HCT116 (cell line): Measurements from ENCODE around the gene TNRC18. TPM values are rescaled to one million over a fixed set of nuclear protein-coding genes. Genes with fewer than 3 reads are reported as not detected.
A peak's percentile ranks its signal among the peaks of the same experiment; 100 is the strongest.

Source experiments
- ATAC-seq: fragments of 200-7000 bp; cut with Tn5 transposase; 2 replicates; pipeline ENCODE4 v1.9.1; 2020; ENCODE audit warnings: mild to moderate bottlenecking, moderate library complexity
- BruUV-seq: library from RNA; stranded (reverse); fragments of 400-500 nt; replicated peaks from 2 replicates; lab custom pipeline; 2021; lab: Mats Ljungman, UMichigan
- CTCF ChIA-PET: fragments of 300-600 bp; sonication (Branson Sonifier 250); formaldehyde crosslinking; loops from one replicate; lab custom pipeline; 2021; ENCODE audit warnings: antibody characterized with exemption; lab: Charles Lee
- POLR2A ChIA-PET: fragments of 300-600, 350-600 bp; sonication (Branson Sonifier 250); formaldehyde crosslinking; loops from one replicate; lab custom pipeline; 2021; ENCODE audit warnings: antibody characterized with exemption; lab: Charles Lee
- RAD21 ChIA-PET, 2 experiments: fragments of 300-600 bp; sonication (Branson Sonifier 250); formaldehyde crosslinking; loops; one replicate each; lab custom pipeline; 2023; ENCODE audit warnings: low total read pairs in 2 of 2; ENCODE audit not compliant: uncharacterized antibody in 2 of 2, unreplicated experiment in 2 of 2, low non-redundant PET in 1 of 2; lab: Charles Lee
- DNase-seq: peaks from one replicate; pipeline ENCODE4 v3.0.0-alpha.2; 2010; ENCODE audit warnings: low read depth, low spot score
- H2AFZ ChIP-seq: fragments of 200-600 bp; shearing (Covaris generic), sonication (generic); 2 replicates; pipeline ENCODE4 v1.6.1; 2017; ENCODE audit warnings: low read depth, mixed run types, mixed read lengths, antibody characterized with exemption, low read length; ENCODE audit not compliant: poor library complexity, severe bottlenecking
- H3K27ac ChIP-seq: 2 replicates; pipeline ENCODE4 v1.5.1; 2012; ENCODE audit warnings: low read depth, low read length
- H3K27me3 ChIP-seq: fragments of 200-600 bp; sonication (generic); 2 replicates; pipeline ENCODE4 v1.6.1; 2016; ENCODE audit warnings: mixed run types, low read length, mixed read lengths; ENCODE audit not compliant: insufficient read depth
- H3K36me3 ChIP-seq, 2 experiments: fragments of 200-500 bp in 1 of 2; fragments of 200-600 bp in 1 of 2; sonication (Bioruptor generic) in 1 of 2; sonication (generic) in 1 of 2; 2 replicates each; pipeline versions ENCODE4 v1.5.1 to v1.6.1; 2014 to 2016; ENCODE audit warnings: low read length in 2 of 2, inconsistent platforms in 1 of 2, mixed read lengths in 1 of 2, mixed run types in 1 of 2; ENCODE audit not compliant: insufficient read depth in 2 of 2, control insufficient read depth in 1 of 2
- H3K4me1 ChIP-seq, 2 experiments: fragments of 200-600 bp in 1 of 2; sonication (generic) in 1 of 2; 2 replicates each; pipeline versions ENCODE4 v1.5.1 to v1.6.1; 2012 to 2017; ENCODE audit warnings: low read length in 2 of 2, inconsistent platforms in 1 of 2, mild to moderate bottlenecking in 1 of 2, mixed read lengths in 1 of 2, mixed run types in 1 of 2, moderate library complexity in 1 of 2; ENCODE audit not compliant: insufficient read depth in 2 of 2, control insufficient read depth in 1 of 2
- H3K4me2 ChIP-seq: fragments of 200-600 bp; sonication (generic); 2 replicates; pipeline ENCODE4 v1.6.1; 2017; ENCODE audit warnings: mixed run types, low read length, mixed read lengths
- H3K4me3 ChIP-seq, 2 experiments: fragments of 200-600 bp in 1 of 2; sonication (generic) in 1 of 2; replicated peaks in 1 of 2; 2 replicates each; pipeline ENCODE4 v1.5.1; 2011 to 2016; ENCODE audit warnings: low read length in 2 of 2, control low read depth in 1 of 2, low read depth in 1 of 2, mild to moderate bottlenecking in 1 of 2, mixed read lengths in 1 of 2, mixed run types in 1 of 2
- H3K79me2 ChIP-seq: fragments of 200-600 bp; sonication (generic); 2 replicates; pipeline ENCODE4 v1.6.1; 2017; ENCODE audit warnings: mild to moderate bottlenecking, mixed run types, low read length, moderate library complexity, mixed read lengths; ENCODE audit not compliant: insufficient read depth
- H3K9ac ChIP-seq: fragments of 200-600 bp; sonication (generic); 2 replicates; pipeline ENCODE4 v1.6.1; 2016; ENCODE audit warnings: low read length, mixed read lengths
- H3K9me2 ChIP-seq: fragments of 200-600 bp; sonication (generic), shearing (Covaris generic); 2 replicates; pipeline ENCODE4 v1.6.1; 2017; ENCODE audit warnings: mixed run types, mild to moderate bottlenecking, moderate library complexity; ENCODE audit not compliant: insufficient read depth
- H3K9me3 ChIP-seq, 2 experiments: fragments of 200-500 bp in 1 of 2; fragments of 200-600 bp in 1 of 2; sonication (Bioruptor generic) in 1 of 2; sonication (generic) in 1 of 2; 2 replicates each; pipeline ENCODE4 v1.6.1; 2014 to 2017; ENCODE audit warnings: low read length in 2 of 2, mixed read lengths in 2 of 2, inconsistent platforms in 1 of 2, low read depth in 1 of 2, mild to moderate bottlenecking in 1 of 2, mixed run types in 1 of 2, moderate library complexity in 1 of 2; ENCODE audit not compliant: control insufficient read depth in 1 of 2, insufficient read depth in 1 of 2
- H4K20me1 ChIP-seq: fragments of 200-600 bp; sonication (generic), shearing (Covaris generic); 2 replicates; pipeline ENCODE4 v1.6.1; 2017; ENCODE audit warnings: mixed run types, mild to moderate bottlenecking, moderate library complexity; ENCODE audit not compliant: insufficient read depth
- JUND ChIP-seq: IDR thresholded peaks from 2 replicates; pipeline ENCODE4 v1.6.1; 2012
- POLR2A ChIP-seq: IDR thresholded peaks from 2 replicates; pipeline ENCODE4 v1.7.0; 2011; ENCODE audit warnings: borderline replicate concordance; ENCODE audit not compliant: insufficient read depth, insufficient read length; ENCODE audit errors: extremely low read depth
- TCF7L2 ChIP-seq: IDR thresholded peaks from 2 replicates; pipeline ENCODE4 v1.7.0; 2011; ENCODE audit warnings: borderline replicate concordance, inconsistent platforms; ENCODE audit not compliant: insufficient read depth, insufficient read length; ENCODE audit errors: extremely low read depth
- intact Hi-C: fragments of 100-400 bp; cut with micrococcal nuclease; formaldehyde crosslinking; loops from 2 replicates; pipeline ENCODE4 v1.10.0; 2022
- total RNA-seq: library from RNA; stranded (reverse); gene quantifications from one replicate; pipeline ENCODE4 v1.2.1, GENCODE V29; 2021; ENCODE audit not compliant: unreplicated experiment
- TF ChIP-seq, protein P1 (sequence below), 3 experiments: fragments of 200-600 bp in 1 of 3; sonication (generic) in 1 of 3; IDR thresholded peaks in 2 of 3; conservative IDR thresholded peaks in 1 of 3; 2 replicates each; pipeline ENCODE4 v1.5.1; 2012 to 2017; ENCODE audit warnings: low read depth in 2 of 3, low read length in 2 of 3, antibody characterized with exemption in 1 of 3, borderline replicate concordance in 1 of 3, control low read depth in 1 of 3, mild to moderate bottlenecking in 1 of 3, mixed read lengths in 1 of 3, mixed run types in 1 of 3, moderate library complexity in 1 of 3; ENCODE audit not compliant: insufficient read depth in 1 of 3

TNRC18 gene
- total RNA-seq, 1 experiment from 2014 or later: 101 TPM

DNA sequence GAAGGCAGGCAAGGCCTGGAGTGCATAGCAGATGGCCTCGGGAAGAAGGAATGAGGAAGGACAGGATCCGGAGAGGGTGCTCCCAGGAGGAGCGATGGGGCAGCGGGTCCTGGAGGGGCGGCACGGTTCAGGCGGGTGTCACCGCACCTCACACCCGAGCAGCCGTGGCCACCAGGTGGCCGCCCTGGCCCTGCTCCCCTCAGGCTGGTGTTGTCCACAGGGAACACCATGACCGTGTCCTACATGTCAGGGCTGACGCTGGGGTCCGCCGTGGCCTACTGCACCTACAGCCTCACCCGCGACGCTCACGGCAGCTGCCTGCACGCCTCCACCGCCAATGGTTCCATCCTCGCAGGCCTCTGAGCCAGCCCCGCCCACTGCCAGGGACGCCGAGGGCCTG lies 121.1 kb downstream of the TNRC18 start:
- TF ChIP-seq TCF7L2: no peak
- TF ChIP-seq JUND: no peak
- TF ChIP-seq, protein P1, sequence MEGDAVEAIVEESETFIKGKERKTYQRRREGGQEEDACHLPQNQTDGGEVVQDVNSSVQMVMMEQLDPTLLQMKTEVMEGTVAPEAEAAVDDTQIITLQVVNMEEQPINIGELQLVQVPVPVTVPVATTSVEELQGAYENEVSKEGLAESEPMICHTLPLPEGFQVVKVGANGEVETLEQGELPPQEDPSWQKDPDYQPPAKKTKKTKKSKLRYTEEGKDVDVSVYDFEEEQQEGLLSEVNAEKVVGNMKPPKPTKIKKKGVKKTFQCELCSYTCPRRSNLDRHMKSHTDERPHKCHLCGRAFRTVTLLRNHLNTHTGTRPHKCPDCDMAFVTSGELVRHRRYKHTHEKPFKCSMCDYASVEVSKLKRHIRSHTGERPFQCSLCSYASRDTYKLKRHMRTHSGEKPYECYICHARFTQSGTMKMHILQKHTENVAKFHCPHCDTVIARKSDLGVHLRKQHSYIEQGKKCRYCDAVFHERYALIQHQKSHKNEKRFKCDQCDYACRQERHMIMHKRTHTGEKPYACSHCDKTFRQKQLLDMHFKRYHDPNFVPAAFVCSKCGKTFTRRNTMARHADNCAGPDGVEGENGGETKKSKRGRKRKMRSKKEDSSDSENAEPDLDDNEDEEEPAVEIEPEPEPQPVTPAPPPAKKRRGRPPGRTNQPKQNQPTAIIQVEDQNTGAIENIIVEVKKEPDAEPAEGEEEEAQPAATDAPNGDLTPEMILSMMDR (IDR thresholded peaks at IDR 0.05 in 2 of 3, conservative IDR thresholded peaks at IDR 0.05 in 1 of 3; ENCODE audit: borderline replicate concordance in 1 of 3, insufficient read depth in 1 of 3, low read depth in 2 of 3, low read length in 2 of 3): peak in 1 of 3 experiments; percentile 19; a peak in 1 of 6 replicates
- H3K9me3 ChIP-seq: no peaks in the 10 kb centered on the region
- no peak overlapping the region for H3K4me2 ChIP-seq
- H3K4me3 ChIP-seq: no peak overlapping the region
- no TSS peak for BruUV-seq
- H3K36me3 ChIP-seq: no peaks in the 10 kb centered on the region; a peak in 1 of 4 replicates
- ChIA-PET POLR2A (no interaction called here), RAD21 (no interaction called here), CTCF (no interaction called here)
- DNase-seq: no peak
- no peak overlapping the region for H2AFZ ChIP-seq
- no peak overlapping the region for H3K9ac ChIP-seq
- H3K27me3 ChIP-seq: no peaks in the 10 kb centered on the region
- H3K9me2 ChIP-seq: no peaks in the 10 kb centered on the region
- intact Hi-C loops: no loop called here
- ATAC-seq: no peak
- no peaks in the 10 kb centered on the region for H3K4me1 ChIP-seq
- H3K79me2 ChIP-seq: no peaks in the 10 kb centered on the region
- no peaks in the 10 kb centered on the region for H4K20me1 ChIP-seq
- no peak overlapping the region for H3K27ac ChIP-seq

DNA sequence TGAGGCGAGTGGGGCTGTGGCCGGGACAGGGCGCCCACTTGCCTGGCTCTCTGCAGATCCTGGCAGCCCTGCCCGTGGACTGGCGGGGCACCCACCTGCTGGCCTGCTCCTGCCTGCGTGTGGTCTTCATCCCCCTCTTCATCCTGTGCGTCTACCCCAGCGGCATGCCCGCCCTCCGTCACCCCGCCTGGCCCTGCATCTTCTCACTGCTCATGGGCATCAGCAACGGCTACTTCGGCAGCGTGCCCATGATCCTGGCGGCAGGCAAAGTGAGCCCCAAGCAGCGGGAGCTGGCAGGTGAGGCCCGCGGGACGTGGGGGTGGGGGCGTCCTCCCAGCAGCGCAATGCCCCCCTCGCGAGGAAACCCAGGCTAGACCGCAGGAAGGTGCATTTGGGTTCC lies 123.3 kb downstream of the TNRC18 start:
- CTCF ChIA-PET: no interaction called here

More for the DNA sequence above, 123.3 kb downstream of the TNRC18 start:
- H3K79me2 ChIP-seq: no peaks in the 10 kb centered on the region
- no peaks in the 10 kb centered on the region for H3K4me1 ChIP-seq
- H3K9ac ChIP-seq: no peak overlapping the region
- H3K9me3 ChIP-seq: no peaks in the 10 kb centered on the region
- ChIA-PET RAD21 (no interaction called here), POLR2A (interaction anchor here (0.6 kb wide), 1 partner anchor 13 kb away, joined by 4 read pairs; no protein-coding TSS in a partner anchor)
- DNase-seq (no peak), ATAC-seq (no peak)
- intact Hi-C loops: no loop called here
- H3K4me3 ChIP-seq: no peak overlapping the region
- no peak for TF ChIP-seq POLR2A
- H3K9me2 ChIP-seq: no peaks in the 10 kb centered on the region
- BruUV-seq: no TSS peak
- H2AFZ ChIP-seq: no peak overlapping the region
- H3K27me3 ChIP-seq: no peaks in the 10 kb centered on the region
- H3K4me2 ChIP-seq: no peak overlapping the region
- H4K20me1 ChIP-seq: no peaks in the 10 kb centered on the region
- no peaks in the 10 kb centered on the region; a peak in 1 of 4 replicates for H3K36me3 ChIP-seq
- H3K27ac ChIP-seq: no peak overlapping the region
